Measurements from ENCODE around the gene AKAP1.

Gene AKAP1

GRCh38 chr17:57084802-57085447, at the start of gene AKAP1:
Gene AKAP1, plus strand, starts transcription at chr17:57085246. Its CDS starts 20,219 bp downstream, at chr17:57105465.
- DNase-seq (ENCODE audit: low spot score) = peak; percentile 100

DNA sequence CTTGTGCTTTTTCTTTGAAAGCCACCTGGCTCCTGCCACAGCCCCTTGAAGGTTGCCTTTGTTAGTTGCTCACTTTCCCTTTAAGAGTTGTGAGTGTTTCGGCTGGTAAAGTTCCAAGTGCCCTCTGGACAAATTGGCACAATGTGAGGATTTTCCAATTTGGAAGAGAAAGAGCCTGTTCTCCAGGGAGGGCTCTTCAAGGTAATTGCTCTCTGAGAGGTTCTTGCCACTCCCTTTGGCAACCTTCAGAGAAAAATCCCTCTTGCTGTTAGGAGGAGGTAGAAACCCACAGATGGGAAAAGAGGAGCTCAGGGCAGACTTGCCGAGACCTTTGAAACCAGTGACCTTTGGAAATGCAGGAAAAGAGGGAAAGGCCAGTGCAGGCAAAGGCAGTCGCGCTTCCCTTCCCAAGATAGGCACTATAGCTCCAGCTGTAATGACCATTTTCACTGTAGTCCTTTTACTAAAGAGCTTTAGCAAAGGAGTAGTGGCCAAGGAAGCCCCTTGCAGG, 49.0 kb upstream of the AKAP1 start:
- DNase-seq (ENCODE audit: low spot score) = no peak

DNA sequence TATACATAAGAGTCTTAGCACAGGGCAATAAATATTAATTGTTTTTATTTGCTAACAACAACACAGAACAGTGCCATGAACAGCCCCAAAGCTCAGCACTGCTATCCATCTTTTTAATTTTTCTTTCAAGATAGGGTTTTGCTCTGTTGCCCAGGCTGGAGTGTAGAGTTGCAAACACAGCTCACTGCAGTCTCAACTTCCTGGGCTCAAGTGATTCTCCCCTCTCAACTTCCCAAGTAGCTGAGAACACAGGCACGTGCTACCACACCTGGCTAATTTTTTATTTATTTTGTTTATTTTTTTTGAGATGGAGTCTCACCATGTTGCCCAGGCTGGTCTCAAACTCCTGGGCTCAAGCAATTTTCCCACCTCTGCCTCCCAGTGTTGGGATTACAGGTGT, 47.6 kb upstream of the AKAP1 start:
- no peak for DNase-seq (ENCODE audit: low spot score)

GRCh38 chr17:57038486-57038885, 46.6 kb upstream of the AKAP1 start:
- DNase-seq (ENCODE audit: low spot score) = no peak

- no peak for DNase-seq (ENCODE audit: low spot score)
Measured at GRCh38 chr17:57040571-57040970, 44.5 kb upstream of the AKAP1 start.

DNA sequence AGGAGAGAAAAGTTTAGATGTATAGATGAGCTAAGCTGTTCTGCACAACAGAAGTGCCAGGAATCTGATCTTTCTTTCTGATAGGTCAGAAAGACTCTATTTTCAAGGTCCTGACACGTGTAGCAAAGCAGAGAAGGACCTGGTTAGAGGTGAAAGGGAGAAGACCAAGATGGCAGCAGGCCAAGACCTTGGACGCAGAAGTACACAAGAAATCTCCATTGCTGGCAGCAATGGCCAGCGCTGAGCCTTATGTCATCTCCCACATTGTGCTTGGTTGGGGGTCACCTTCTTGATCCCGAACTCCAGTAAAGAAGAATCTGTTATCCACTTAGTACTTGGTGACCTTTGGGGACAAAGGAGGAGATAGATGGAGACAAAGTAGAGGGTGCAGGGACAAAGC, 41.8 kb upstream of the AKAP1 start:
- no peak for DNase-seq (ENCODE audit: low spot score)

- no peak for DNase-seq (ENCODE audit: low spot score)
Measured at GRCh38 chr17:57044976-57045867, 39.8 kb upstream of the AKAP1 start.

DNA sequence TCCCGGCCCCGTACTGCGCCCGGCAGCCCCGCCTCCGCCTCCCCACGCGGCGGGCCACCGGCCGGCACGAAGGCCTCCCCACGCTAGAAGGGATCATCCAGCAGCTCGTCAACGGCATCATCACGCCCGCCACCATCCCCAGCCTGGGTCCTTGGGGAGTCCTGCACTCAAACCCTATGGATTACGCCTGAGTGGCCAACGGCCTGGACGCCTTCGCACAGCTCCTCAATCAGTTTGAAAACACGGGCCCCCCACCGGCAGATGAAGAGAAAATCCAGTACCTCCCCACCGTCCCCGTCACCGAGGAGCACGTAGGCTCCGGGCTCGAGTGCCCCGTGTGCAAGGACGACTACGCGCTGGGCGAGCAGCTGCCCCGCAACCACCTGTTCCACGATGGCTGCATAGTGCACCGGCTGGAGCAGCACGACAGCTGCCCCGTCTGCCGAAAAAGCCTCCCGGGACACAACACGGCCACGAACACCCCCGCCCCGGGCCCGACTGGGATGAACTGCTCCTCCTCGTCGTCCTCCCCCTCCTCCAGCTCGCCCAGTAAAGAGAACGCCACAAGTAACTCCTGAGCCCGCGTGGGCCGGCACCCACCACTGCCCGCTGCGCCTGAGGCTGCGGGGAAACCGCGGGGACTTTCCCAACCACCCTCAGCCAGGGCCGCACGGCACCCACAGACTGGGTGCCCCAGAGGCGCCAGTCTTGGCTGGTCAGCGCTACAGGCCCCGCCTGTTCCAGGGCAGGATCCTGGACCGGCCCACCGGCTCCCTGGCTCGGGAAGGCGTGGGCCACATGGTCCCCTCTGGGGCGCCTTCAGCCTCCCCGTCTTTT, 39.0 kb upstream of the AKAP1 start:
- no peak for DNase-seq (ENCODE audit: low spot score)

DNA sequence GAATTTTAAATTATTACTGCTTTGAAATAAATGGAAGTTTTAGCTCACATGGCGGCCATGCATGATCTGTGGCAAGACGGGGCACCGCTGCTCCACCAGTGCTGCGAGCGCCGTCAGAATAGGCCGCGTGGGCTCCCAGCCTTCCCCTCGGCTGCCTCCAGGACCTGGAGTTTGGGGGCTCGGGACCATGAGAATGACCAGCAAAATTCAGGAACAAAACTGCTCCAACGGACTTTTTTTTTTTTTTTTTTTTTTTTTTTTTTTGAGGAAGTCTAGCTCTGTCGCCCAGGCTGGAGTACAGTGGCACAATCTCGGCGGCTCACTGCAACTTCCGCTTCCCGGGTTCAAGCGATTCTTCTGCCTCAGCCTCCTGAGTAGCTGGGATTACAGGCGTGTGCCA, 38.3 kb upstream of the AKAP1 start:
- no peak for DNase-seq (ENCODE audit: low spot score)

DNA sequence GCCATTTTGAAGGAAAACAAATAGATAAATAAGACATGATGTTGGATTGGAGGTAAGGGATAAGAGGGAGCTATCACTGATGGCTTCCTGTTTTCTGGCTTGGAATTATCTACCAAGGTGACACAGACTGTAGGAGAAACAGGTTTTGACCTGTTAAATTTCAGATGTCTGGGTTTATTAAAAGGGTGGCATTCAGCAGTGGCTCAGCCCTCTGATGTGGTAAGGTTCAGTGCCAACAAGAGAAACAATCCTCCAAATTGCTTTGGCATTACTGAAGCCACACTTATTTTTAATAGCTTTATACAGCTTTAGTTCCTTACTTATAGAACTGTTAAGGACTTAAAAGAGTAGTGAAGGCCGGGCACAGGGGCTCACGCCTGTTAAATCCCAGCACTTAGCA, 37.0 kb upstream of the AKAP1 start:
- no peak for DNase-seq (ENCODE audit: low spot score)

GRCh38 chr17:57050306-57050705, 34.7 kb upstream of the AKAP1 start:
- no peak for DNase-seq (ENCODE audit: low spot score)

GRCh38 chr17:57051886-57052361, 33.1 kb upstream of the AKAP1 start:
- DNase-seq (ENCODE audit: low spot score) = no peak

DNA sequence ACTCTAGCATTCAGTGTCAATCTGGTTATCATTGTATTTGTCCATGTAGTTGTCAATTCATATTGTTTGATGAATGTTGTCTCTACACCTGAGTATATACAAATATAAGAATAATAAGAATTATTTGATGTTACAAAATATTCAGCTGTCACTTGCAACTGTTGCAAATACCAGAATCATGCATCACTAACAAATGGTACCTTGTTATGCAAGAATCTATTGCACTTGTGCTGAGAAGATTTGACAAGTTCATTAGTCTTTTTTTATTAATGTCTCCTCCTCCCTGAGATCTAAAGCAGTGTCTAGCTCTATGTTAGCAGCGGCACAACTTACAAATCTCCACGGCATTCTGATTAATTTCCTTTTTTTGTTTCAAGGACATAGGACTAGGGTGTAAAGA, 22.2 kb upstream of the AKAP1 start:
- no peak for DNase-seq (ENCODE audit: low spot score)

- DNase-seq (ENCODE audit: low spot score) = no peak
Measured at GRCh38 chr17:57067162-57067561, 17.9 kb upstream of the AKAP1 start.

- no peak for DNase-seq (ENCODE audit: low spot score)
Measured at GRCh38 chr17:57067781-57068180, 17.3 kb upstream of the AKAP1 start.

DNA sequence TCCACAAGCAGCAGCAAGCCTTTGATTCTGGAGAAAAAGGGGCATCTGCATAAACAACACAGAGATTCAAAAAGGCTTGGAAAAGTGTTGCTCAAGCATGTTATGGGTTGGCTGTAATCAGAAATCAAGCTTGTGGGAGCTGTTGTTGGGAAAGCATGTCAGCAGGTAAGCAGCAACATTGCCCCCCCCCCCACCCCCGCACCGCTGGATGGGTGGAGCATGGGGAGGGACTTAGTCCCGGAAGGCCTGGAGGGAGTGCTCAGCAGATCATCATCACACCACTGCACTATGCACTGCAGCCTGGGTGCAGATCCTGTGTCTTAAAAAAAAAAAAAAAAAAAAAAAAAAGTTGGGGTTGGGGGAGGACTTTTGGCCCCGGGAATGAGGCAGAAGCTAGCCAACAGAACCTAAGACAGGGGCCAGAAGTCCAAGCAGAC, 16.8 kb upstream of the AKAP1 start:
- no peak for DNase-seq (ENCODE audit: low spot score)

- no peak for DNase-seq (ENCODE audit: low spot score)
Measured at GRCh38 chr17:57068707-57069106, 16.3 kb upstream of the AKAP1 start.

- no peak for DNase-seq (ENCODE audit: low spot score)
Measured at GRCh38 chr17:57071991-57072944, 12.8 kb upstream of the AKAP1 start.

DNA sequence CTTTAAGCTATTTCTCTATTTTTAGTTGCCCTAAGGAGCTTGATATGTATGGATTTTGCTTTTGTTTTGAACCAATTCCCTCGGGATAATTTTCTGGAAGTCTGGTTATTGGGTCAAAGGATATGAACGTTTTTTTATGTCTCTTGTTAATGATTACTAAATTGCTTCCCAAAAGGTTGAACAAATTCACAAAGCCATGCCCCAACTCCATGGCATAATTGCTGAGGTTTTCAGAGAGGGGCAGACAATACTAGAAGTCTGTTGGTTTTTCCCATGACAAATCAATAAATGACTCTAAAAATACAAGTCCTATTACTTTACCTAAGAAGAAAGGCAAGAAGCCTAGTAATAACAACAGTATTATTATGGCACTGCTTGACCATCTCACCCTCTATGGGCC, 11.4 kb upstream of the AKAP1 start:
- no peak for DNase-seq (ENCODE audit: low spot score)

DNA sequence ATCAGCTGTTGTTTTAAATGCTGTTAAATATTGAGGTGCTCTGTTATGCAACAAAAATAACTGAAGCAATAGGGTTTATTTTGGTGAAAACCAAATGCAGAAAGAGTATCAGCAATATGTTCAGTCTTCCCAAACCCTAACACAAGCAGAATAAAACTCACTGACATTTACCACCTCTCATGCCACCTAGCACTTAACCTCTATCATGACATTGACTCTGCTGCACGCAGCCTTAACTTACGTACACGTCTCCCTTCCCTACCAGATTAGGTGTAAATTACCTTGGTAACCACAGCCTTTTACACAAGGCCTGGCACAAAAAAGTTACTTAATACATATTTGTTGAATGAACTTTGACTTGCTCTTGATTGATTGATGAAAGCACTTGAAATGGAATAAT, 9.9 kb upstream of the AKAP1 start:
- no peak for DNase-seq (ENCODE audit: low spot score)

DNA sequence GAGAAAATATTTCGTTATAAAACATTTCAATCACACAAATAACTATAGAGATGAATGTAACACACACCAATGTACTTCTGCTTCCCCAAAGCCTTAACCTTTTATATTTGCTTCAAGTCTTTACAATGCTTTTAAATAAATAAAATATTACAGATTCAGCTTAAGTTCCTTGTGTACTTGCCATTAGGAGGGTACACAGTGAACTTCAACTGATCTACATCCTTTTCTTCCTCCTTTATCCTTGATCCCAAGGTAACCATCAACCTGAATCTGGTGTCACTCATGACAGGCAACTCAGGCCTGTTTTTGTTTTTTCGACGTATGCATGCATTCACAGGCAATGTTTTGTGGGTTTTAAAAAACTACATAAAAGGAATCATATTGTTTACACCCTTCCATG, 9.3 kb upstream of the AKAP1 start:
- no peak for DNase-seq (ENCODE audit: low spot score)
